H1 (cell line): Measurements from ENCODE around the gene IFT122.

ENCODE experiments used
- ATF3 ChIP-seq: IDR thresholded peaks from 2 replicates; pipeline ENCODE4 v1.6.1; 2011; ENCODE audit warnings: low read depth, mild to moderate bottlenecking, low read length; ENCODE audit not compliant: insufficient read depth
- CREB1 ChIP-seq: IDR thresholded peaks from 2 replicates; pipeline ENCODE4 v1.6.1; 2012; ENCODE audit warnings: inconsistent platforms
- EP300 ChIP-seq, 2 experiments: IDR thresholded peaks; 1 replicate in 1 of 2; 2 replicates in 1 of 2; pipeline ENCODE4 v1.6.1; 2011 to 2012; ENCODE audit warnings: low read depth in 2 of 2, low read length in 2 of 2, mild to moderate bottlenecking in 2 of 2, borderline replicate concordance in 1 of 2, inconsistent platforms in 1 of 2, moderate library complexity in 1 of 2
- EZH2 ChIP-seq: fragments of 200-600 bp; sonication (generic); IDR thresholded peaks from 2 replicates; pipeline ENCODE4 v1.7.1; 2012; ENCODE audit warnings: low read depth, mild to moderate bottlenecking, moderate library complexity, low read length, inconsistent platforms; ENCODE audit not compliant: severe bottlenecking
- GTF2F1 ChIP-seq: IDR thresholded peaks from 2 replicates; pipeline ENCODE4 v1.6.1; 2012; ENCODE audit warnings: low read depth, low read length, improper control_type of control experiment, borderline replicate concordance
- POLR2A ChIP-seq, 2 experiments: IDR thresholded peaks; 1 replicate in 1 of 2; 2 replicates in 1 of 2; pipeline ENCODE4 v1.6.1; 2011; ENCODE audit warnings: low read depth in 2 of 2, low read length in 2 of 2, mild to moderate bottlenecking in 2 of 2; ENCODE audit errors: control extremely low read depth in 1 of 2
- RAD21 ChIP-seq, 2 experiments: IDR thresholded peaks in 1 of 2; conservative IDR thresholded peaks in 1 of 2; 2 replicates each; pipeline ENCODE4 v1.6.1; 2011; ENCODE audit warnings: low read depth in 2 of 2, low read length in 2 of 2, improper control_type of control experiment in 1 of 2, inconsistent platforms in 1 of 2, mild to moderate bottlenecking in 1 of 2, moderate library complexity in 1 of 2
- SIN3A ChIP-seq, 2 experiments: IDR thresholded peaks in 1 of 2; conservative IDR thresholded peaks in 1 of 2; 2 replicates each; pipeline ENCODE4 v1.6.1; 2011 to 2012; ENCODE audit warnings: low read length in 2 of 2, improper control_type of control experiment in 1 of 2, low read depth in 1 of 2, mild to moderate bottlenecking in 1 of 2
- SP1 ChIP-seq: IDR thresholded peaks from 2 replicates; pipeline ENCODE4 v1.6.1; 2011; ENCODE audit warnings: low read depth, low read length
- TAF1 ChIP-seq: IDR thresholded peaks from 2 replicates; pipeline ENCODE4 v1.6.1; 2011; ENCODE audit warnings: mild to moderate bottlenecking, low read depth, low read length
- TCF12 ChIP-seq: IDR thresholded peaks from 2 replicates; pipeline ENCODE4 v1.6.1; 2011; ENCODE audit warnings: low read depth, mild to moderate bottlenecking, low read length
- USF2 ChIP-seq: IDR thresholded peaks from 2 replicates; pipeline ENCODE4 v1.6.1; 2011; ENCODE audit warnings: low read length, improper control_type of control experiment
- ZNF274 ChIP-seq: IDR thresholded peaks from 2 replicates; pipeline ENCODE4 v1.7.0; 2012; ENCODE audit warnings: low read length, borderline replicate concordance; ENCODE audit errors: extremely low read depth
- TF ChIP-seq, protein P1 (sequence below), 3 experiments: IDR thresholded peaks; 1 replicate in 2 of 3; 2 replicates in 1 of 3; pipeline versions ENCODE4 v1.5.1 to v1.6.1; 2011; ENCODE audit warnings: low read length in 3 of 3, mild to moderate bottlenecking in 3 of 3, inconsistent platforms in 2 of 3, low read depth in 1 of 3, moderate library complexity in 1 of 3; ENCODE audit not compliant: insufficient read depth in 1 of 3; ENCODE audit errors: control extremely low read depth in 1 of 3

DNA sequence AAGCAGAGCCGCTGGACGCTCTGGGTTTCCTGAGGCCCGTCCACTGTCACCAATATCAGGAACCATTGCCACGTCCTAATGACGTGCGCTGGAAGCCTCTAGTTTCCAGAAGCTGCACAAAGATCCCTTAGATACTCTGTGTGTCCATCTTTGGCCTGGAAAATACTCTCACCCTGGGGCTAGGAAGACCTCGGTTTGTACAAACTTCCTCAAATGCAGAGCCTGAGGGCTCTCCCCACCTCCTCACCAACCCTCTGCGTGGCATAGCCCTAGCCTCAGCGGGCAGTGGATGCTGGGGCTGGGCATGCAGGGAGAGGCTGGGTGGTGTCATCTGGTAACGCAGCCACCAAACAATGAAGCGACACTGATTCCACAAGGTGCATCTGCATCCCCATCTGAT is 91.7 kb downstream of the IFT122 start:
- TF ChIP-seq SIN3A (conservative IDR thresholded peaks at IDR 0.05 in 1 of 2, IDR thresholded peaks at IDR 0.05 in 1 of 2; ENCODE audit: low read depth in 1 of 2, low read length in 2 of 2) (no peak), GTF2F1 (no peak), POLR2A (IDR thresholded peaks at IDR 0.05; ENCODE audit: control extremely low read depth in 1 of 2, low read depth in 2 of 2, low read length in 2 of 2) (no peak), EZH2 (no peak), EP300 (IDR thresholded peaks at IDR 0.05; ENCODE audit: borderline replicate concordance in 1 of 2, low read depth in 2 of 2, low read length in 2 of 2) (no peak), ATF3 (no peak), RAD21 (IDR thresholded peaks at IDR 0.05 in 1 of 2, conservative IDR thresholded peaks at IDR 0.05 in 1 of 2; ENCODE audit: low read depth in 2 of 2, low read length in 2 of 2) (no peak), SP1 (no peak), TCF12 (no peak), CREB1 (no peak), TAF1 (no peak), ZNF274 (no peak), USF2 (no peak)
- TF ChIP-seq, protein P1, sequence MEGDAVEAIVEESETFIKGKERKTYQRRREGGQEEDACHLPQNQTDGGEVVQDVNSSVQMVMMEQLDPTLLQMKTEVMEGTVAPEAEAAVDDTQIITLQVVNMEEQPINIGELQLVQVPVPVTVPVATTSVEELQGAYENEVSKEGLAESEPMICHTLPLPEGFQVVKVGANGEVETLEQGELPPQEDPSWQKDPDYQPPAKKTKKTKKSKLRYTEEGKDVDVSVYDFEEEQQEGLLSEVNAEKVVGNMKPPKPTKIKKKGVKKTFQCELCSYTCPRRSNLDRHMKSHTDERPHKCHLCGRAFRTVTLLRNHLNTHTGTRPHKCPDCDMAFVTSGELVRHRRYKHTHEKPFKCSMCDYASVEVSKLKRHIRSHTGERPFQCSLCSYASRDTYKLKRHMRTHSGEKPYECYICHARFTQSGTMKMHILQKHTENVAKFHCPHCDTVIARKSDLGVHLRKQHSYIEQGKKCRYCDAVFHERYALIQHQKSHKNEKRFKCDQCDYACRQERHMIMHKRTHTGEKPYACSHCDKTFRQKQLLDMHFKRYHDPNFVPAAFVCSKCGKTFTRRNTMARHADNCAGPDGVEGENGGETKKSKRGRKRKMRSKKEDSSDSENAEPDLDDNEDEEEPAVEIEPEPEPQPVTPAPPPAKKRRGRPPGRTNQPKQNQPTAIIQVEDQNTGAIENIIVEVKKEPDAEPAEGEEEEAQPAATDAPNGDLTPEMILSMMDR (IDR thresholded peaks at IDR 0.05; ENCODE audit: control extremely low read depth in 1 of 3, insufficient read depth in 1 of 3, low read depth in 1 of 3, low read length in 3 of 3): no peak
